ENCODE data around the gene PNMA8C. TPM values are rescaled to one million over a fixed set of nuclear protein-coding genes. Genes with fewer than 3 reads are reported as not detected.
A peak's percentile ranks its signal among the peaks of the same experiment; 100 is the strongest.
"Not testable (repeated sequence)": the region's sequence is repeated elsewhere in the genome, so short reads cannot be mapped to it uniquely, and the experiment has no call there.

Gene PNMA8C
- total RNA-seq, 1 donor from 2014 or later: 0.05 TPM

- DNase-seq (ENCODE audit: low read depth): no peak
Observed at GRCh38 chr19:46390866-46391265, 37.9 kb downstream of the PNMA8C start.

- DNase-seq (ENCODE audit: low read depth): no peak
Observed at GRCh38 chr19:46390121-46390858, 38.4 kb downstream of the PNMA8C start.

- DNase-seq (ENCODE audit: low read depth): no peak
Observed at GRCh38 chr19:46388311-46389095, 40.2 kb downstream of the PNMA8C start.

- no peak for DNase-seq (ENCODE audit: low read depth)
Observed at GRCh38 chr19:46387713-46388130, 41.0 kb downstream of the PNMA8C start.

GRCh38 chr19:46386996-46387712, 41.6 kb downstream of the PNMA8C start:
- no peak for DNase-seq (ENCODE audit: low read depth)

- DNase-seq (ENCODE audit: low read depth): no peak
Observed at GRCh38 chr19:46386151-46386550, 42.6 kb downstream of the PNMA8C start.

- no peak for DNase-seq (ENCODE audit: low read depth)
Observed at GRCh38 chr19:46385636-46386035, 43.1 kb downstream of the PNMA8C start.

GRCh38 chr19:46384396-46384795, 44.3 kb downstream of the PNMA8C start:
- no peak for DNase-seq (ENCODE audit: low read depth)

- no peak for DNase-seq (ENCODE audit: low read depth)
Observed at GRCh38 chr19:46383846-46384245, 44.9 kb downstream of the PNMA8C start.

GRCh38 chr19:46383171-46383815, 45.4 kb downstream of the PNMA8C start:
- no peak for DNase-seq (ENCODE audit: low read depth)

- DNase-seq (ENCODE audit: low read depth): no peak
Observed at GRCh38 chr19:46381756-46382345, 46.9 kb downstream of the PNMA8C start.

- DNase-seq (ENCODE audit: low read depth): no peak
Observed at GRCh38 chr19:46381346-46381745, 47.4 kb downstream of the PNMA8C start.

GRCh38 chr19:46380690-46381089, 48.0 kb downstream of the PNMA8C start:
- no peak for DNase-seq (ENCODE audit: low read depth)

- peak; percentile 75 for DNase-seq (ENCODE audit: low read depth)
Observed at GRCh38 chr19:46378268-46378667, 50.5 kb downstream of the PNMA8C start.

- DNase-seq (ENCODE audit: low read depth): no peak
Observed at GRCh38 chr19:46376241-46377153, 52.2 kb downstream of the PNMA8C start.

GRCh38 chr19:46375476-46376067, 53.2 kb downstream of the PNMA8C start:
- DNase-seq (ENCODE audit: low read depth): not testable (repeated sequence)
